GM13976 (cell line): Measurements from ENCODE around the gene PLB1.
"Not testable (repeated sequence)": the region's sequence is repeated elsewhere in the genome, so short reads cannot be mapped to it uniquely, and the experiment has no call there.

ENCODE experiments used
- DNase-seq: peaks from one replicate; pipeline ENCODE4 v3.0.0; 2012; ENCODE audit warnings: low spot score
- CTCF ChIP-seq: IDR thresholded peaks from 2 replicates; pipeline ENCODE4 v1.5.1; 2012; ENCODE audit warnings: borderline replicate concordance, mild to moderate bottlenecking; ENCODE audit not compliant: insufficient read depth; ENCODE audit errors: extremely low read depth, missing control alignments, control extremely low read depth
- in situ Hi-C: fragments of 300-500 bp; cut with MboI; formaldehyde crosslinking; loops from one replicate; pipeline ENCODE4 v1.12.0; 2022; ENCODE audit warnings: low sequenced_read_pairs, mixed read lengths, inconsistent platforms; ENCODE audit not compliant: unreplicated experiment

PLB1 gene

GRCh38 chr2:28544405-28544921, 48.6 kb downstream of the PLB1 start:
- TF ChIP-seq CTCF: no peak
- DNase-seq: no peak
- in situ Hi-C loops: no loop called here

- in situ Hi-C loops: no loop called here
- DNase-seq: no peak
- TF ChIP-seq CTCF: no peak
Measured at GRCh38 chr2:28544922-28545589, 49.2 kb downstream of the PLB1 start.

- no peak for DNase-seq
- in situ Hi-C loops: no loop called here
- no peak for TF ChIP-seq CTCF
Measured at GRCh38 chr2:28545590-28546200, 49.8 kb downstream of the PLB1 start.

- DNase-seq: no peak
- in situ Hi-C loops: no loop called here
- TF ChIP-seq CTCF: no peak
Measured at GRCh38 chr2:28546242-28546641, 50.4 kb downstream of the PLB1 start.

GRCh38 chr2:28547223-28547860, 51.5 kb downstream of the PLB1 start:
- in situ Hi-C loops: no loop called here
- no peak for DNase-seq
- no peak for TF ChIP-seq CTCF

- TF ChIP-seq CTCF: no peak
- no peak for DNase-seq
- in situ Hi-C loops: no loop called here
Measured at GRCh38 chr2:28547906-28548600, 52.2 kb downstream of the PLB1 start.

GRCh38 chr2:28550345-28550744, 54.5 kb downstream of the PLB1 start:
- in situ Hi-C loops: loop anchor here (25.0 kb wide), 1 partner anchor 637 kb away; no protein-coding TSS in a partner anchor
- not testable (repeated sequence) for DNase-seq
